PFSK-1 (cell line): Measurements from ENCODE around the gene ACAA2.

Experiments
- FOXP2 ChIP-seq: optimal IDR thresholded peaks from 2 replicates; pipeline ENCODE3; 2011; ENCODE audit warnings: borderline replicate concordance, control low read depth, inconsistent platforms; ENCODE audit not compliant: insufficient read depth; ENCODE audit errors: extremely low read length, extremely low read depth
- POLR2AphosphoS5 ChIP-seq: IDR thresholded peaks from 2 replicates; pipeline ENCODE4 v1.6.1; 2012; ENCODE audit warnings: low read depth, mild to moderate bottlenecking, control low read depth, low read length, moderate library complexity
- SIN3A ChIP-seq: IDR thresholded peaks from 2 replicates; pipeline ENCODE4 v1.6.1; 2012; ENCODE audit warnings: mild to moderate bottlenecking, low read length, moderate library complexity, borderline replicate concordance; ENCODE audit not compliant: insufficient read depth
- TAF1 ChIP-seq: IDR thresholded peaks from 2 replicates; pipeline ENCODE4 v1.6.1; 2012; ENCODE audit warnings: low read length, control low read depth, borderline replicate concordance; ENCODE audit not compliant: insufficient read depth
- TF ChIP-seq, protein P1 (sequence below), 2 experiments: IDR thresholded peaks; 2 replicates each; pipeline versions ENCODE4 v1.6.1 to v1.8.0; 2011 to 2012; ENCODE audit warnings: low read depth in 2 of 2, low read length in 2 of 2, control low read depth in 1 of 2, inconsistent platforms in 1 of 2, mild to moderate bottlenecking in 1 of 2, moderate library complexity in 1 of 2; ENCODE audit not compliant: insufficient read depth in 1 of 2

The ACAA2 gene

GRCh38 chr18:49744376-49745008 is 68.8 kb downstream of the ACAA2 start:
- TF ChIP-seq POLR2AphosphoS5: no peak

- TF ChIP-seq FOXP2 (no peak), TAF1 (no peak), SIN3A (no peak), POLR2AphosphoS5 (no peak)
- TF ChIP-seq, protein P1, sequence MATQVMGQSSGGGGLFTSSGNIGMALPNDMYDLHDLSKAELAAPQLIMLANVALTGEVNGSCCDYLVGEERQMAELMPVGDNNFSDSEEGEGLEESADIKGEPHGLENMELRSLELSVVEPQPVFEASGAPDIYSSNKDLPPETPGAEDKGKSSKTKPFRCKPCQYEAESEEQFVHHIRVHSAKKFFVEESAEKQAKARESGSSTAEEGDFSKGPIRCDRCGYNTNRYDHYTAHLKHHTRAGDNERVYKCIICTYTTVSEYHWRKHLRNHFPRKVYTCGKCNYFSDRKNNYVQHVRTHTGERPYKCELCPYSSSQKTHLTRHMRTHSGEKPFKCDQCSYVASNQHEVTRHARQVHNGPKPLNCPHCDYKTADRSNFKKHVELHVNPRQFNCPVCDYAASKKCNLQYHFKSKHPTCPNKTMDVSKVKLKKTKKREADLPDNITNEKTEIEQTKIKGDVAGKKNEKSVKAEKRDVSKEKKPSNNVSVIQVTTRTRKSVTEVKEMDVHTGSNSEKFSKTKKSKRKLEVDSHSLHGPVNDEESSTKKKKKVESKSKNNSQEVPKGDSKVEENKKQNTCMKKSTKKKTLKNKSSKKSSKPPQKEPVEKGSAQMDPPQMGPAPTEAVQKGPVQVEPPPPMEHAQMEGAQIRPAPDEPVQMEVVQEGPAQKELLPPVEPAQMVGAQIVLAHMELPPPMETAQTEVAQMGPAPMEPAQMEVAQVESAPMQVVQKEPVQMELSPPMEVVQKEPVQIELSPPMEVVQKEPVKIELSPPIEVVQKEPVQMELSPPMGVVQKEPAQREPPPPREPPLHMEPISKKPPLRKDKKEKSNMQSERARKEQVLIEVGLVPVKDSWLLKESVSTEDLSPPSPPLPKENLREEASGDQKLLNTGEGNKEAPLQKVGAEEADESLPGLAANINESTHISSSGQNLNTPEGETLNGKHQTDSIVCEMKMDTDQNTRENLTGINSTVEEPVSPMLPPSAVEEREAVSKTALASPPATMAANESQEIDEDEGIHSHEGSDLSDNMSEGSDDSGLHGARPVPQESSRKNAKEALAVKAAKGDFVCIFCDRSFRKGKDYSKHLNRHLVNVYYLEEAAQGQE (IDR thresholded peaks at IDR 0.05; ENCODE audit: insufficient read depth in 1 of 2, low read depth in 2 of 2, low read length in 2 of 2): no peak
These were observed 70.2 kb downstream of the ACAA2 start for GRCh38 chr18:49743117-49743567.

DNA sequence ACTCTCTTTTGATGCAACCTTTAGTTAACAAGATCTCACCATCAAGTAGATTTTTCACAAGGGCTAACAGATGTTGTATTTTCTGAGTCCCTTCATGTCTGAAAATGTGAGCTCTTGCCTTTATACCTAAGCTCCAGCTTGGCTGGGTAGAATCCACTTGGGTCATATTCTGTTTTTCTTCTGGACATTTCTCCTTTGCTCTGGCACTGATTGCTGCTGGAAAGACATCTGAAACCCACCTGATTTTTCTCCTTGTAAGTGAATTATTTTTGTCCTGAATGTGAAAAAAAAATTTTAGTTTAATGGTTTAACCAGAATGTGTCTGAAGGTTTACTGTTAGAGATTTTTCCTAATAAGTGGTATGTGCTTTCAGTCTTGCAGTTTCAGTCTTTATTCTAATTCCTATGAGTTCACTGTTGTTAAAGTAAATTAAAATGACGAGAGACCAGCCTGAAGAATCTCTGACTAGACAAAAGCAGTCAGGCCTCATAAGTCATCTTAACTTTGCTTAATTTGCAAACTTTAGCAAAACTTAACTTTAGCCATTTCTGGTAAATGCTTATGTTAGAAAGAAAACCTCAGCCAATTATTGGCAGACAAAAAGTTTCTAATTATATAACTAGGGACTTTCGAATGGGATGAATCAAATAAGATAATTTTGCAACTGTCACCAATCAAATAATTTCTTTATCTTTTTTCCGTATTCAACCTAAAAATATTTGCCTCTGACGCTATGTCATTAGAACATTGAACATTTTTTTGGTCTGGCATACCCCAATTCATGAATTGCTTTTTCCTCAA is 70.8 kb downstream of the ACAA2 start:
- TF ChIP-seq FOXP2: no peak
- TF ChIP-seq TAF1: no peak
- TF ChIP-seq, protein P1 (IDR thresholded peaks at IDR 0.05; ENCODE audit: insufficient read depth in 1 of 2, low read depth in 2 of 2, low read length in 2 of 2): no peak
- no peak for TF ChIP-seq SIN3A
- TF ChIP-seq POLR2AphosphoS5: no peak

- no peak for TF ChIP-seq TAF1
- TF ChIP-seq FOXP2: no peak
- TF ChIP-seq, protein P1 (IDR thresholded peaks at IDR 0.05; ENCODE audit: insufficient read depth in 1 of 2, low read depth in 2 of 2, low read length in 2 of 2): no peak
- TF ChIP-seq SIN3A: no peak
- no peak for TF ChIP-seq POLR2AphosphoS5
These were observed 74.1 kb downstream of the ACAA2 start for GRCh38 chr18:49739275-49739674.

DNA sequence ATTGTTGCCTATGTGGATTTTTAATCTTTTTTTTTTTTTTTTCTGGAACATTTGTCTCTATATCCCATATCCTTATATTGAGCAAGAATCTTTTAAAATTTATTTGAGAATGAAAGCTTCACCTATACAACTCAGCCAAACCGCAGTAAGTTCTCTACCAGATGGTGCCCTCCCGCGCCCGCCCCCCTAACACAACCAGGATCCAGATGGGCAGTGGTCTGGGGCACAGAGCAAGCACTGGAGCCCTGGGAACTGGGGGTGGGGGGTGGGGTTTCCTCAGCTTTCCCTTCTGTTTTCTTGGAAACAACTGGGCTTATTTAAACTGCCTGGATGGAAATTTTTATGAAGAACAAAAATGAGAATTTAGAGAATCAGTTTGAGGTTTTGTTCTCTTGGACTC is 74.6 kb downstream of the ACAA2 start:
- TF ChIP-seq POLR2AphosphoS5 (no peak), FOXP2 (no peak), TAF1 (no peak), SIN3A (no peak)
- TF ChIP-seq, protein P1 (IDR thresholded peaks at IDR 0.05; ENCODE audit: insufficient read depth in 1 of 2, low read depth in 2 of 2, low read length in 2 of 2): no peak
